NCI-H526 treated with DMSO at 0.1 percent for 48 hours (cell line): Measurements from ENCODE around the gene MAVS.
"Not testable (repeated sequence)": the region's sequence is repeated elsewhere in the genome, so short reads cannot be mapped to it uniquely, and the experiment has no call there.

Source experiments
- DNase-seq: peaks from one replicate; lab custom pipeline; 2025; lab: John Stamatoyannopoulos, UW

The MAVS gene

DNA sequence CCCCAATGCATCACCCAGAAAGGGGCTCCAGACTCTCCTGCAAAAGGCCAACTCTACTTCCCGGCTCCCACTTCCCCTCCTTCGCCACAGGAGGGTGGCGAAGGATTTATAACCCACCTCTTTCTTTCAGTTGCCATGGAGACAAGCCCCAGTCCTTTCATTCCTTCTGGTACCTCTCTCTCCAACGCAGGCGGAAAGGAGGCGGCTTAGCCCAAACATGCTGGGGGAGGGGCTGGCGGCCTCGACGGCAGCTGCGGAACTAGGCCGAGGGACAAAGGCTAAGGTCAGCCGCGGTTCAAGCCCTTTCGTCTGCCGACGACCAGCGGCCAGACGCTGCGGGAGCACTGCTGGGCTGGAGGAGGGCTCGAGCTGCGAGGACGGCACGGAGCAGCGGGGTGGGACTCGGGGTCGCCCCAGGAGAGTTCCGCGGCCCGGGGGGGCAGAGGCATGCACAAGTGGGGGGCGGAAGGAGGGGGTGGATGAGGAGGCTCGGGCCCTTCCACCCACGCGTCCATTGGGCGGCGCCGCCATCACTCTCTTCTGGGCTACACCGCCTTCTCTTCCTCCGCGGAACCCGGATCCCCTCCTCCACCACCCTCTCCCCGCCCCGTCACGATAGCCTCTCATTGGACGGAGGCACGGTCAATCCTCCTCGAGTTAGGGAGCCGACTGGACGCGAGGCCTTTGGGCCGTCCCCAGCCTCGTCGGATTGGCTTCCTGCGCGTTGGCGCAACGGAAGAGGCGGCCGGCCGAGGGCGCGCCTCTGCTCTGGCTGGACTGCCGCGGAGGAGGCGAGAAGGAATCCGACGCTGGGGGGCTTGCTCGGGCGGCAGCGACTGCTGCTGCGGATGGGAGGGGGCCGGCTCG lies 42.2 kb downstream of the MAVS start, which contains the start of gene PANK2:
Gene PANK2 (plus strand): TSS at position 766 of the 867 bp plus-strand sequence.
- DNase-seq = peak; percentile 96

DNA sequence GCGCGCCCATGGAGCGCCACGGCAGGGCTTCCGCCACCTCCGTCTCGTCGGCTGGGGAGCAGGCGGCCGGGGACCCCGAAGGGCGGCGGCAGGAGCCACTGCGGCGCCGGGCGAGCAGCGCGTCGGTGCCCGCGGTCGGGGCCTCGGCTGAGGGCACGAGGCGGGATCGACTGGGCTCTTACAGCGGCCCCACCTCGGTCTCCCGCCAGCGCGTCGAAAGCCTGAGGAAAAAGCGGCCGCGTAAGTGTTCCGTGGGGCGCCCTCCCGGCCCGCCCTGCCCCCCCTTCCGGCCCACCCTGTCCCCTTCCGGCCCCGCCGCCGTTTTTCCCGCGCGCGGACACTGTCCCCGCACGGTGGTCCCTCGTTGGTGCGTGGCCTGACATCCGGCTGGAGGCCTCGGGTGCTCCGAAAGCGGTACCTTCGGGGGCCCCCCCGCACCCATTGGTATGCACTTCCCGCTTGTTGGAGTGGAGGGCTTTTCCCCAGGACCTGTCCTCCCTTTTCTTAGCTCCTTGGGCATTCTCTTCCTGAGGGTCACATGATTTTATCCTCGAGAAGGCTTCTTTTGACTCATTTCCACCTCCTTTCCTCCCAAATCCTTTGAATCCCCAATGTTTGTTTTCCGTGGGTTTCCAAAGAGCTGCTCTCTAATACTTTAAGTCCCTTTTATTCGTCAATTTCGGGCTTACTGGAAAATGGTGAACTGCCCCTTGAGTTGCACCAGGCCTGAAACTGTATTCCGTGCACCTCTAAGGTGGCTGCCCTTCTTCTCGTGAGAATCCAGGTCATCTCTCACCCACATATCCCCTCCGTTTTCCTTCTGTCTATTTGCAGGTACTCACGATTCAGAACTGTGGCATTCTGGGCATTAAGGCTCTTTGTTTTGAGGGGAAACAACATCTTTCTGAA lies 43.1 kb downstream of the MAVS start:
- no peak for DNase-seq

DNA sequence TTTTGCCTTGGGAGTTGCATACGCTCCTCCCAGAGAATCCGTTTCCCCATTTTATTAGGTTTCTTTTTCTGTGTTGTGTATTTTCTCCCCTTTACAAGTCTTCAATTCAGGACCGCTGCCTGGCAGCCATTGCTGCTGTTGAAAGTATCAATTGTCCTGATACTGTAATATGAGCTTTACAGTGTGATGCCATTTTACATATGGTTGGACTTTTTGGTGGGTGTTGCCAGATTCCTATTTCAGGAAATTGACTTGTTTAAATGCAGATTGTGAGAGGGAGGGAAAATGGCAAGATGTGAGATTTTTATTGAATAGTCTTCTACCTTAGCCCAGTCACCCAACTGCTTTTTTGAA lies 43.7 kb downstream of the MAVS start:
- peak; percentile 22 for DNase-seq

DNA sequence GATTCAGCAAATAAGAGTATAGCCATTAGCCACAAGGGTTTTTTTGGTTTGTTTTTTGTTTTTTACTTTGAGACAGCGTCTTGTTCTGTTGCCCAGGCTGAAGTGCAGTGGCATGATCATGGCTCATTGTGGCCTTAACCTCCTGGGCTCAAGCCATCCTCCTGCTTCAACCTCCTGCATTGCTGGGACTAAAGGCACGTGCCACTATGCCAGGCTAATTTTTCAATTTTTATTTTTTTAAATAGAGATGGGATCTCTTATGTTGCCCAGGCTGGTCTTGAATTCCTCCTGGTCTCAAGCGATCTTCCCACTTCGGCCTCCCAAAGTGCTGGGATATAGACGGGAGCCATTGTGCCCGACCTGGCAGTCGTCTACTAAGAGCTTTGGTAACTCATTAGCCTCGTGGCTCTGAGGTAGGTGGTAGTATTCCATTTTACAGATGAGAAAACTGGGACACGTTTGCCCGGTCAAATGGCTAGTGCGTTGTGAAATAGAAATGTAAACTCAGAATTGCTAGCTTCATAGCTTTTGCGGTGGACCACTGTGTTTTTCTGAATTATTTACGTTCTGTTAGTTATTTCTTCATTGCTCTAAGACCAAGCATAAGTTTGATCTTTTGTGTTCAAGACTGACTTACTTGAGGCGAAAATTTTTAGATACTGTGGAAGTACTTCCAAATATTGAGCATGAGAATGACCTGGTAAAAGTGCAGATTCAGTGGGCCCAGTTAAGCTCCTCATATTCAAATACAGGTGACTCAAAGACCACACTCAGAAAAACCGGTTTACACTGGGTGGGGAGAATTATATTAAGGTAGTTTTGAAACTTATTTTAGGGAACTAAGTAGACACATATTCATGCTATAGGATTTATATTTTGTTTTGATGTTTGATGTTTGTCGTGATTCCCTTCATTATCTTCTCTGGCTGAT lies 44.6 kb downstream of the MAVS start:
- DNase-seq = no peak

DNA sequence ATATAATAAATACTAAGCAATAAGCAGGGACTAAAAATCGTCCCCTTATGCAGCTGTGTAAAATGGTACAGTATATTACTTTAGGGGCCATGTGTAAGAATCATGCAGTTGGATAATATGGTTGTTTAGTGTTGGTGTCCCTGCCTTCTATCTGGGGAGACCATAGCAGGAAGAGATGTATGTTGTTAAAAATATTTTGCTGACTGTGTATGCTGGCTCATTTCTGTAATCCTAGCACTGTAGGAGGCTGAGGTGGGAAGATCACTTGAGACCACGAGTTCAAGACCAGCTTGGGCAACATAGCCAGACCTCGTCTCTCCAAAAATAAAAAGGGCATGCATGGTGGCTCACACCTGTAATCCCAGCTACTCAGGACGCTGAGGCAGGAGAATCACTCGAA lies 48.2 kb downstream of the MAVS start:
- no peak for DNase-seq

DNA sequence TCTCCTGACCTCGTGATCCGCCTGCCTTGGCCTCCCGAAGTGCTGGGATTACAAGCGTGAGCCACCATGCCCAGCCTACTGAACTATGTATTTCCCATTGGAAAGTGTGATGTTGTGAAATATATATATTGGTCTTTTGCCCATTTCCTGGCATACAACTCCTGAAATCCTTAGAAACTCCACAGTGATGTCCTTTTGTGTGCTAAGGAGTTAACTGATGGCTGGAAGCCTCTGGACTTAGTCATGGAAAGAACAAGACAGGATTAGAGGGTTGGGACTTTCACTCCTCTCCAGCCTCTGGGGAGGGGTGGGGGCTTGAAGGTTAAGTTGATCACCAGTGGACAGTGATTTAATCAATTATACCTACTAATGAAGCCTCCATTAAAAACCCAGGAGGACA lies 49.7 kb downstream of the MAVS start:
- no peak for DNase-seq

DNA sequence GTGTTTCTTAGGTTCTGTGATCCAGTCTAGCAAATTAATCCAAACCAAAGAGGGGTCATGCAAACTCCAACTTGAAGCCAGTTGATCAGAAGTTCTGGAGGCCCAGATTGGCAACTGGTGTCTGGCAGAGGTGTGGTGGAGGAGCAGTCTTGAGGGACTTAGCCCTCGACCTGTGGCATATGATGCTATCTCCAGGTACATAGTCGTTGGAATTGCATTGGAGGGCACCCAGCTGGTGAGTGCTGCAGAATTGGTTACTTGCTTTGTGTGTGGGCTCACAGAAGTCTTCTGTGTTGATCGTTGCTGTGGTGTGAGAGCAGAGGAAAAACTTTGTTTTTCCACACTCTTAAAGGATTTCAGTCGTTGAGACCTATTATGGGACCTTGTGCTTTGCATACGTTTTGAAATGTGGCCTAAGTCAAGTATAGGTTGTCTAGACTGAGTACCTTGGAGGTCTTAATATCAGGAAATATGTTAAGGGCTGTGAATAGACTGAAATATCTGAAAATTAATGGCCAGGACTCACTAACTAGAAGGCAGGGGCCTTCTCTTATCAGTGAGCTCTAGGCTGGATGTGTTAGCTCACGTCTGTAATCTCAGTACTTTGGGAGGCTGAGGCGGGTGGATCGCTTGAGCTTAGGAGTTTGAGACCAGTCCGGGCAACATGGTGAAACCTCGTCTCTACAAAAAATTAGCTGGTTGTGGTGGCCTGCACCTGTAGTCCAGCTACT lies 50.4 kb downstream of the MAVS start:
- no peak for DNase-seq

DNA sequence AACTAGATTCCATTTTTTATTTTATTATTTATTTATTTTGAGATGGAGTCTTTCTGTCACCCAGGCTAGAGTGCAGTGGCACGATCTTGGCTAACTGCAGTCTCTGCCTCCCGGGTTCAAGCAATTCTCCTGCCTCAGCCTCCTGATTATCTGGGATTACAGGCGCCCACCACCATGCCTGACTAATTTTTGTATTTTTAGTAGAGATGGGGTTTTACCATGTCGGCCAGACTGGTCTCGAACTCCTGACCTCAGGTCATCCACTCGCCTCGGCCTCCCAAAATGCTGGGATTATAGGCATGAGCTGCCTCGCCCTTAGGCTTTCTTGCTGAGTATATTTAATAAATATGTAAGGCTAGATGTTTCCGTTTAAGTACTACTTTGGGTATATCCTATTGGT lies 51.5 kb downstream of the MAVS start:
- not testable (repeated sequence) for DNase-seq

DNA sequence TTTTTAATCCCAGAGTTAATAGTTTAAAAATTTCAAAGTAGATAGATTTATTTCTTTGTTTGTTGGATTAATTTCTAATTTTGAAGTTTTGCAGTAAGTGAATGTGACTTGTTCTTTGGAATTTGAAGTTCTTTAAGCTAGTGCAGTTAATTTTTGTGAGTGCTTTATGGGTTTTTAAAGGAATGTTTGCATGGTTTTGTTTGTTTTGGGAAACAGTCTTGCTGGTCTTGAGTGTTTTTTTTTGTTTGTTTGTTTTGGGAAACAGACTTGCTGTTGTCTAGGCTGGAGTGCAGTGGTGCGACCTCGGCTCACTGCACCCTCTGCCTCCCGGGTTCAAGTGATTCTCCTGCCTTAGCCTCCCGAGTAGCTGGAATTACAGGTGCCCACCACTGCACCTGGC lies 52.0 kb downstream of the MAVS start:
- DNase-seq = no peak

DNA sequence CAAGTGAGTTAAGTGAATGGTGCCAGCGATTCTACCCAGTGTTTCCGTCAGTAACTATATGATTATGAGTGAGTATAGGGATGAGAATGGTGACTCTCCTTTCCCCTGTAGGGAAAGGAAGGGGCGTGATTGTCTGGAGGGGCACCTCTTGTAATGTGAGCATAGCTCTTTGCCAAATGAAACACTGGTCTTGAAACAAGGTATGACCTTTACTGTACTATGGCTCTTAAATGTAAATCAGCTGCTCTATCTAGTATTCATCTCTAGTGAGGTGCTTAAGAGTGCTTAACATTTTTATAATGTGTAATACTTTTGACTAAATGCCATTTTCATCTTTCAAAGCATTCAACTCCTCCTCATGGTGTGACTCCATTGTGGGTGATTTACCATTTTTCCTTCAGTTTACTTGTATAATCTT lies 53.6 kb downstream of the MAVS start:
- no peak for DNase-seq

DNA sequence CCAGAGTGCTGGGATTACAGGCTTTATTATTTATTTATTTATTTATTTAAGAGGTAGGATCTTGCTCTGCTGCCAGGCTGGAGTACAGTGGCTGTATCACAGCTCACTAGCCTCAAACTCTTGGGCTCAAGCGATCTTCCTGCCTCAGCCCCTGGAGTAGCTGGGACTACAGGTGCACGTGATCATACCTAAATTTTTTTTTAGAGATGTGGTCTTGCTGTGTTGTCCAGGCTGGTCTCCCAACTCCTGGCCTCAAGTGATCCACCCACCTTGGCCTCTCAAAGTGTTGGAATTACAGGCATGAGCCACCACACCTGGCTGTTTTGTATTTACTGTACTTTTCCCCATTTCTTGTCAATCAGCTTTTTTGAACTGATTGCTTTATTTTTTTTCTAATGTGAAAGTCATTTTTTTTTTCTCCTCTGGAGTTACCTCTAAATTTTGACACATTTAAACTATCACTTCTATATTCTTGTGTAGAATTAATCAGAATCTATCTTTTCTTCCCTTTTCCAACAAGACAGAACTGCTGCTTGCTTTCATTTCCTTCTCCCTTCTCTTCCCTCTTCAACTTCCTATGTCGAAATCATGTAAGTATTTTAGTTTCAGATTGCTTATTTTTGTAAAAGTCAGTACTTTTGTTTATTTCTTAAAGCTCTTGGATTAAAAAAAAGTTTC lies 54.5 kb downstream of the MAVS start:
- DNase-seq = no peak

DNA sequence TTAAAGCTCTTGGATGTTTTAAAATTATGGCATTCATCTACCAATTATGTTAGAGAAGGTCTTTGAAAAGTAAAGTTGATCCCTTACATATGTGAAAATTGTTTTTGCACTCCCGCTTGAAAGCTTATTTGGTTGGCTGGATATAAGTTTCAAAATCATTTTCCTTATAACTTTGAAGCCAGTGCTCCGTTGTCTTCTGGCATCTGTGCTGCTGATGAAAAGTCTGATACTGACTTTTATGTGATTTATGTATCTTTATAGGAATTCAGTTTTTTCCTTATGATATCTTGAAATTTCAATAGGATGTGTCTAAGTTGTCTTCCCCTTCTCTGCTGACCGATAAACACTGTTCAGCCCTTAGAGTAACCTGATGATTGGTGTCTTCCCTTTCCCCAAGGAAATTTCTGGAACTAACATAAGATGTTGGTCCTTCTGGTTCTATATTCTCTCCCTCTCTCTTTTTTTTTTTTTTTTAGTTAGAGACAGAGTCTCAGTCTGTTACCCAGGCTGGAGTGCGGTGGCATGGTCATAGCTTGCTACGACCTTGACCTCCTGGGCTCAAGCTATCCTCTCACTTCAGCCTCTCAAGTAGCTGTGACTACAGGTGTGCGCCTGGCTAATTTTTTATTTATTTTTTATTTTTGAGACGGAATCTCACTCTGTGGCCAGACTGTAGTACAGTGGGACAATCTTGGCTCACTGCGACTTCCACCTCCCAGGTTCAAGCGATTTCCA lies 55.2 kb downstream of the MAVS start:
- no peak for DNase-seq

DNA sequence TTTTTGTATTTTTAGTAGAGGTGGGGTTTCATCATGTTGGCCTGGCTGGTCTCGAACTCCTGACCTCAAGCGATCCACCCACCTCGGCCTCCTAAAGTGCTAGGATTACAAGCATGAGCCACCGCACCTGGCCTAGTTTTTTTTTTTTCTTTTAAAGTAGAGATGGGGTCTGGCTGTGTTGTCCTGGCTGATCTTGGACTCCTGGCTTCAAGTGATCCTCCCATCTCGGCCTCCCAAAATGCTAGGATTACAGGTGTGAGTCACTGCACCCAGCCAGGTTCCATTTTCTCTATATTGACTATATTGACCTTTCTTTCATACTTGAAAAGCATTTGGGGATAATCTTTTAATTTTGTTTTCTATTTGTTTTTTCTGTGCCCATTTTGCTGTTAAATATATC lies 55.8 kb downstream of the MAVS start:
- DNase-seq = no peak

DNA sequence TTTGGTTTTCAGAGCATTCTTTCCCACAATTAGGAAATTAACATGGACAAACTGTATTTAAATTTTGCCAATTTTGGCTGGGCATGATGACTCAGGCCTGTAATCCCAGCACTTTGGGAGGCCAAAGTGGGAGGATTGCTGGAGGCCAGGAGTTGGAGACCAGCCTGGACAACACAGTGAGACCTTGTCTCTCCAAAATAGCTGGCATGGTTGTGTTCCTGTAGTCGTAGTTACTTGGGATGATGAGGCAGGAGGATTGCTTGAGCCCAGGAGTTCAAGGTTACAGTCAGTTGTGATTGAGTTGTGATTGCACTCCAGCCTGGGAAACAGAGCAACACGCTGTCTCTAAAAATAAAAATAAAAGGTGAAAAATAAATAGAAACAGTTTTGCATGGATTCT lies 57.6 kb downstream of the MAVS start:
- no peak for DNase-seq

DNA sequence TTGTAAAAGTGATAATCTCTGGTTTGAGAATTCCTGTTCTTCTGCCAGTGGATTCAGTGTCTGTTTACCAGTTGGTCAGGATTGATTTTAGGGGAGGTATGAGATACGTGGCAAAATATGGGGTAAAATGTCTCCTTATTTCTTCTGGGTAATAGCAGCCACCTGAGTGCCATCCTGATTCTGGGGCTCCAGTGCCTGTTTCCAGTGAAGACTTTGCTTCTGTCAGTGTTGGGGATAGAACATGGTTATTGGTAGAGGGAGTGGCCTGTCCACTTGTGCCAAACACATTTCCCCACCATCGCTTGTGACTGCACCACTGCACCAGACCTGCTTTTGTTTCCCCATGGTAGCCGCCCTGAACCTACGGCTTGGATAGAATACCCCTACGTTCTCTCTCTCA lies 58.2 kb downstream of the MAVS start:
- no peak for DNase-seq

DNA sequence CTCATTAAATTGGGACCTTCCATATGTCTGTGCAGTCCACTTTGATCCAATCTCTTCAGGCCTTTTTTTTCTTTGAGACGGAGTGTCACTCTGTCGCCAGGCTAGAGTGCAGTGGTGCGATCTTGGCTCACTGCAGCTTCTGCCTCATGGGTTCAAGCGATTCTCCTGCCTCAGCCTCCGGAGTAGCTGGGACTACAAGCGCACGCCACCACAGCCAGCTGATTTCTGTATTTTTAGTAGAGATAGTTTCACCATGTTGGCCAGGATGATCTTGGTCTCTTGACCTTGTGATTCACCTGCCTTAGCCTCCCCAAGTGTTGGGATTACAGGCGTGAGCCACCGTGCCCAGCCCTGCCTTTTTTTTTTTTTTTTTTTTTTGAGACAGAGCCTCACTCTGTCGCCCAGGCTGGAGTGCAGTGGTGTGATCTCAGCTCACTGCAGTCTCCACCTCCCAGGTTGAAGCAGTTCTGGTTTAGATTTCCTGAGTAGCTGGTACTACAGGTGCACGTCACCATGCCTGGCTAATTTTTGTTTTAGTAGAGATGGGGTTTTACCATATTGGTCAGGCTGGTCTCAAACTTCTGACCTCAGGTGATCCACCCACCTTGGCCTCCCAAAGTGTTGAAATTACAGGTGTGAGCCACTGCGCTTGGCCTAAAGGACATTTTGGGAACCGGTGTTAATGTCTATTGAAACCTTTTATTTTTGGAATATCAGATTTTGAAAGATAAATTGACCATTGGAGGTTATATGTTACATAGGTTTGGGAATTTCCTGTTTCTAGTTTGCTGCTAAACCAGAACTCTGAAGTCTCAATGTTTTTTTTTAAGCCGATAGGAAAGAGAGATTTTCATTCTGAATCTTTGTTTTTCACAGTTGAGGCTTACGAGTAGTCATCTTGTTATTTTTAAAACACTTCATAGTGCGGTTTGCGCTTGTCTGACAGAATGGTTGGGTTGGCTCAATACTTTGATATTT lies 60.4 kb downstream of the MAVS start:
- not testable (repeated sequence) for DNase-seq

DNA sequence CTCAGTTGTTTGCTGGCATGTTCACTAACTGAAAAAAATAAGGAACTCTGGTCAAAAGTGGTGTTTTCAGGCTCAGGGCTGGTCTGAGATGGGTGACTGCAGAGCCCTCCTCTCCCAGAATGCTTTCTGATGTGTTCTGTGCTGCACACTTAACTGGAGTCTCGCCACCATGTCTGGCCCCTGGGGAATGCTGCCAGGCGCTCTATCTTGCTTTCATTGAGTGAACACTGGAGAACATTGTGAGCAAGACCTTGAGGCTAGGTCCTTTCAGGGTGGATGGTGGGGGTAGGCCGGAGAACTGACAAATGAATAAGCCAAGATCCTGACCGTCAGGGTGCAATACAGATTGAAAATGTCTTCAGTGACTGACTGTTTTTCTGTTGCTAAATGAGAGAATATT lies 62.0 kb downstream of the MAVS start:
- DNase-seq = no peak

DNA sequence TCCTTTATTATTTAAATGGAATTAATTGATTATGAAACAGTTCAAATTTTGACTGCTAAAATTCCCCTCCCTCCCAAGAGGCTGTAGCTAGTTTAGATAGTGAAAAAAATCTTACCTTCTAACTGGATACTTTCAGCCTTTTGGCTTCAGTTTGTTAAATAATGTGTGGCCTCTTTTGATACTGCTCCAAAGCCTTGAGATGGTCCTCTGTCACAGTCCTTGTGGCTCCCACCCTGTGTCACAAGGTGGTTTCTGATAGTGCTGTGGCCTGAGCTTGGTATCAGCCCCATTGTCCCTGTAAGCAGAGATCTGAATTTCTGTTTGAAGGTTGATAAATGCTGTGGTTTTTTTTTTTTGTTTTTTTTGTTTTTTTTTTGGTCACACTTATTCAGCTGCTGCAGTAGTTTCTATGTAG lies 63.3 kb downstream of the MAVS start:
- no peak for DNase-seq

DNA sequence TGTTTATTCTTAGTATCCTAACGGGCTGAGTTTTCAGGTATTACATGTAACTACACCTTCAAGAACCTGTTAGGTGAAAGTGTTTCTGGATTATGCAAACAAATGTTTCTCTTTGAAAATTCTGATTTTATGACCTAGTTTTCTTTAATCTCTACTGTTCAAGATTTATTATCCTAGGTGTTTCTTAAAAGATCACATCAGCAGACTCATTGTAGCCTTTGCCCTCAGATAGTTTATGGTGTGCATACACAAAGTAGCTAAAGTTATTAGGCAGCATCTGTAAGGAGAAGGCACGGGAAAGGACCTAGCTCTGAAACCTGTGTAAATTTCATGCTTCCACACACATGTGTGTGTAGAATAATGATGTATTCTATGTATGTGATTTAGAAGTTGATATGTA lies 64.2 kb downstream of the MAVS start:
- DNase-seq = no peak
